Stimulated activated CD8-positive, alpha-beta memory T cell treated with anti-CD3 and anti-CD28 coated beads, Interleukin-4, amount 100 ng/mL, for 48 hours (primary cell): ENCODE measurements around the gene LZTS3.
"Not testable (repeated sequence)": the region's sequence is repeated elsewhere in the genome, so short reads cannot be mapped to it uniquely, and the experiment has no call there.

Source experiments
- DNase-seq: peaks from one replicate; pipeline ENCODE4 v3.0.0-alpha.2; 2020

Gene LZTS3

DNA sequence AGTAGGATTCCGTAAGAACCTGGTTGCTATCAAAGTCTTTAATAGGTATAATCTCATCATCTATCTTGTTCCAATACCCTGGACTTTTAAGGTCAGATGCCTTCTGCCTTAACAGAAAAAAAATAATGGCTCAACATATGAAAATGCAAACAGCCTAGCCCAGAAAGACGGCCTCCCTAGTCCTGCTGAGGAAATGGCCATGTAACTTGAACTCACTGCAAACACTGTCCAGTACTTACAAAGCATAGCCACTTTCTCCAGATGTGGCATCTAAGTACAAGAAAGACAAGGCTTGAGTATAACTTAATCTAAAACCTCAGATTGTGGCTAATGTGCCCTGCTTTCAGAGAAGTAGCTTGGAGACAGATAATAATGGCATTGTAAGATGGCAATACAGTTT is 40.2 kb downstream of the LZTS3 start:
- no peak for DNase-seq

DNA sequence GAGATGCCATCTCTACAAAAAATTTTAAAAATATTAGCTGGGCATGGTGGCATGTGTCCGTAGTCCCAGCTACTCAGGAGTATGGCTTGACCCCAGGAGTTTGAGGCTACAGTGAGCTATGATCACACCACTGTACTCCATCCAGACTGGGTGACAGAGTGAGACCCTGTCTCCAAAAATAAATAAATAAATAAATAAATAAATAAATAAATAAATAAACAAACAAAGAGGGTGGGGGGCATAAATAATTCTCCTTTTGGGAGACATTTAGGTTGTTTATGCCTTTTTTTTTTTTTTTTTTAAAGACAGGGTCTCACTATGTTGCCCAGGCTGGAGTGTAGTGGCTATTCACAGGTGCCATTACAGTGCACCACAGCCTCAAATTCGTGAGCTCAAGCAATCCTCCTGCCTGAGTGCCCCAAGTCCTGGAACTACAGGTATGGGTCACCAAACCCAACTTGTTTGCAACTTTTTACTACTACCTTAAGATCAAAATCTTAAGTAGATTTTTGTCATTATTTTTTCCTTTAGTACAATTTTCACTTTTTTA is 43.2 kb downstream of the LZTS3 start:
- no peak for DNase-seq

DNA sequence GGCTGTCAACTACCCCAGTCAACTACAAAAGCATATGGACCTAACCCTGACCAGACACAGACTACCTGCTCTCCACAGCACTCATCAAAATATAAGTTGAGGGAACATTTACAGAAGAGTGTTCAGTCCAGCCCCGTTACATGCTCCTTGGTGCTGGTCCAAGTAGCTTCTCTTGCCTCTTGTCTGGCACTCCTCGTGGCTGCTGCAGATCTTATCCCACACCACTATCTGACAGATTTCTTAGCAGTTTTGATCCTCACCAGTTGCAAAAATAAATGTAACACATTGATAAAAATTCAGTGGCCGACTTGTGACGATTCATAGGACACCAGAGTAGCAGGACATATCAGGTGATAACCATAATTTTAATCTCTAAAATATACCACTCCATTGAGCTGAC is 44.3 kb downstream of the LZTS3 start:
- no peak for DNase-seq

GRCh38 chr20:3128275-3128984 is 44.9 kb downstream of the LZTS3 start:
- no peak for DNase-seq

GRCh38 chr20:3126527-3126859 is 46.9 kb downstream of the LZTS3 start:
- DNase-seq: no peak

DNA sequence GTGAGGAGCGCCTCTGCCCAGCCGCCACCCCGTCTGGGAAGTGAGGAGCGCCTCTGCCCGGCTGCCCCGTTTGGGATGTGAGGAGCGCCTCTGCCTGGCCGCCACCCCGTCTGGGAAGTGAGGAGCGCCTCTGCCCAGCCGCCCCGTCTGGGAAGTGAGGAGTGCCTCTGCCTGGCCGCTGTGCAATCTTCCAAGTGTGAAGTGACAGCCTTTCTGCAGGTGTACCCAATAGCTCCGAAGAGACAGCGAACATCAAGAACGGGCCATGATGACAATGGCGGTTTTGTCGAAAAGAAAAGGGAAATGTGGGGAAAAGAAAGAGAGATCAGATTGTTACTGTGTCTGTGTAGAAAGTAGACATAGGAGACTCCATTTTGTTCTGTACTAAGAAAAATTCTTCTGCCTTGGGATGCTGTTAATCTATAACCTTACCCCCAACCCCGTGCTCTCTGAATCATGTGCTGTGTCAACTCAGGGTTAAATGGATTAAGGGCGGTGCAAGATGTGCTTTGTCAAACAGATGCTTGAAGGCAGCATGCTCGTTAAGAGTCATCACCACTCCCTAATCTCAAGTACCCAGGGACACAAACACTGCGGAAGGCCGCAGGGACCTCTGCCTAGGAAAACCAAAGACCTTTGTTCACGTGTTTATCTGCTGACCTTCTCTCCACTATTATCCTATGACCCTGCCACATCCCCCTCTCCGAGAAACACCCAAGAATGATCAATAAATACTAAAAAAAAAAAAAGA is 47.4 kb downstream of the LZTS3 start:
- DNase-seq: not testable (repeated sequence)

GRCh38 chr20:3124773-3125560 is 48.4 kb downstream of the LZTS3 start:
- DNase-seq: not testable (repeated sequence)

- not testable (repeated sequence) for DNase-seq
Observed at GRCh38 chr20:3124163-3124562, 49.2 kb downstream of the LZTS3 start.

GRCh38 chr20:3123542-3123941 is 49.8 kb downstream of the LZTS3 start:
- DNase-seq: no peak

DNA sequence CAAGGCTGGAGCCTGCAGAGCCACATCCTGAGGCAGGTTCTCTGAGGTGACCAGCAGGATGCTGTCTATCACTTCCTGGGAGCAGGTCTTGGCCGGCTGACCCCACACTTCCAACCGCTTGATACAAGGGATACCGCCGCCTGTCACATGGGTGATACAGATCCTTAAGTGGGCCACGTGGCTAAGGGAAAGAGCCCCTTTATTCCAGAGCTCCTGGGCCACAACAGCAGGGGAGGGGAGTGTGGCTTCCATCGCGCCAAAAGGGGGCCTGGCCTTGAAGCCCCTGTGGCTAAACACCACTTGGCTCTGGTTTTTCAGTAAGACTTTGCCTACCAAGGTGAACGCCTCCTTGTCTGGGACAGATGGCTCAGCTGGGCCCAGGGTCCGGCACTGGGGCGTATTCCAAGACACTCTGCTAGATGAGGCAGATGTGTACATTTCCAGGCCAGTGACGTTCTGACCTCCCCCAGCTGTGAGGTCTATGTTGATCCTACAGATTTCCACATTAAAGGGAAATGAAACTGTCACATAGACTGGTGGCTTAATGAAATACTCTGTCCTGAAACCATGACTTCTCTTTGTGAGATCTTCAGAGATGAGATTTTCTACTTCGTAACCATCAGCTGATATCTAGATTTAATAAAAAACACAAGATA is 51.3 kb downstream of the LZTS3 start:
- no peak for DNase-seq

DNA sequence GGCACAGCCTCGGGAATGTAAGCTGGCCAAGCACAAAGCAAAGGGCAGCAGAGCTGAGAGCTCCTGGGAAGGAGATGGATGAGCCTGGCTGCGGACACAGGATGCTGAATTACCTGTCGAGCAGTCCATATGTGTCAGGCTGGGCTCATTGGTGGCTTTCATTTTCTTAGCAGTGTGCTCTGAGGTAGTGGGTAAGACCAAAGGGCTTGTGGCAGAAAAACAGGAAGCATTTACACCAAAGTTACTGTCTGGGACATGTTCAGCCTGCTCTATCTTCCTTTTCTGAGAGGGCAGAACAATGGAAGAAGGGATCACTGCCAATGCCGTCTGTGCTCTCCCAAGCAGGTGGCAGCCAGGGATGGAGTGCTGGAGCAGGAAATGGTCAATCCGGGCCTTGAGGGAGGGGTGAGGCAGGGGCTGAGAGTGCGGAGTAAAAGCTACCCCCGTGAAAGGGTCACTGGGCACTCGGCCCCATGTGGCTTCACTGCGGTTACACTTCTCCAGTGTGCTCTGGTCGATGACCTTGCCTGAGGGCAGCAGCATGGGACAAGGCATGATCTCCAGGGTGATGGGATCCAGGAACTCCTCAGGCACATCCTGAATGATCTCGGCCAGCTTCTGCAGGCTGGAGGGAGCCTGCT is 52.0 kb downstream of the LZTS3 start:
- no peak for DNase-seq

GRCh38 chr20:3119044-3119443 is 54.3 kb downstream of the LZTS3 start:
- DNase-seq: no peak

- peak; percentile 52 for DNase-seq
Observed at GRCh38 chr20:3117839-3118379, 55.4 kb downstream of the LZTS3 start.

GRCh38 chr20:3116341-3116740 is 57.0 kb downstream of the LZTS3 start:
- no peak for DNase-seq

DNA sequence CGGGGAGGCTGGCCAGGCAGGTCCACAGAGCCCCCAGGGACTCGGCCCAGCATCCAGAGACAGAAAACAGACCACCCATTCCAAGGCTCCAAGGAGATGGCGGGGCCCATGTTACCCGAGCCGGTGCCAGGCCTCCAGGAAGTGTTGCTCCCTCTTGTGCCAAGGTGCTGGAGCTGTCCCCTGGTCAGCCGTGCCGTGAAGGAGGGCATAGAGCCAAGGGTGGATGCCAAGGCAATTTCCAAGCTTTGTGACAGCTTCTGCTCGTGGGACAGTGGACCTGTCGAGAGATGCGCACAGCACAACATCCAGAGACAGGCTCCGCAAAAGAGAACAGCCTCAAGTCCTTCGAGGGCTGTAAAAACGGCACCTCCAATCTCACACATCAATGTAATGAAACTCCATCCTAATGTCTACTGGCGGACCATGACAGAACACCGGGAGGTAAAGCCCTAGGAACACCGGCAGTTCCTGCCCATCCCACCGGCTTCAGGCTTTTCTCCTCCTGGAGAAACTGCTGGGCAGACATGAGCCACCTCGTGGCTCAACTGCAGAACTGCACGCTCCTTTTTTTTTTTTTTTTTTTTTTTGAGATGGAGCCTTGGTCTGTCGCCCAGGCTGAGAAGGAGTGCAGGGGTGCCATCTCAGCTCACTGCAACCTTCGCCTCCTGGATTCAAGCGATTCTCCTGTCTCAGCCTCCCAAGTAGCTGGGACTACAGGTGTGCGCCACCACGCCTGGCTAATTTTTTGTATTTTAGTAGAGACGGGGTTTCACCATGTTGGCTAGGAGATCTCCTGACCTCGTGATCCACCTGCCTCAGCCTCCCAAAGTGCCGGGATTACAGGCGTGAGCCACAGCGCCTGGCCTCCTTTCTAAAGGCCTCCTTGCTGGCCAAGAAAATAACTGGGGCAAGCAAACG is 57.9 kb downstream of the LZTS3 start:
- no peak for DNase-seq
